NCI-H1092 (cell line): ENCODE data around the gene MBNL2.

ENCODE experiments used
- DNase-seq: peaks from one replicate; lab custom pipeline; 2025; lab: John Stamatoyannopoulos, UW

Gene MBNL2

DNA sequence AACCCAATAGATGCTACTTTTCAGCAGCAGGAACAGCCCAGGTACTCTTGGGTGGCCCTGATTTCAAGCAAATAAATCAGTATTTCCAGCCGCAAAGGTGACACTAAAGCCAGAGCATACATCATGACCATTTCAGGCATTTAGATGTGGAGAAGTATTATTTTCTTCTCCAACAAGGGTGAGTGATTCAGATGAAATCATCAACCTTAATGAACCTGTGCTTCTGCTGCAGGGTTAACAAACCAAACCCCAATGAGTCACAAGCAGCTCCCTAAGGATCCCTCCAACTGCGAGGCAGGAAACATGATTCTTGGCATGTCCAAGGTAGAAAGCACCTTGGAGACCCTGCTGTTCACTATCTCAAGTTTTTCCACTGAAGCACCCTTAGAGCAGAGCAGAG is 32.7 kb downstream of the MBNL2 start:
- DNase-seq = no peak

DNA sequence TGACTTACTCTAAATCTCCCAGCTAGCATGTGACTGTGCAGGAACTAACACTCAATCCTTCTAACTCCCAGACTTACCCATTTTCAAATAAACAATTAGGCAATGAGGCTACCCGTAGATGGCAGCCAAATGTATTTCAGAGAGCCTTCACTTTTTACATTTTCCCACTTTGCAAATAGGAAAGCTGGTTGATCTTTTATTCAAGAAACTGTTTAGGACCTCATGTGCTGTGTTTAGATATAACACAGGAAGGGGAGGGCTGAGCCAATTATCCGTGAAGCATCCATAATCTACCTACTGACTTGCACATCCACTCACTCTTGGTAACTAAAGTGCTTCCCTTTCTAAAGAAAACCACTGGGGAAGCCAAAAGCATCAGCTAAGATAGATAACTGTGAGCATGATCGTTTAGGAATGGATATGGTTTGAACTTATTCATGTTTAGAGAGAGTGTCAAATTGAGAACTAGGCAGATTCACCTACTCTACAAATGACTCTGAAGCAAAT is 33.4 kb downstream of the MBNL2 start:
- DNase-seq = no peak

DNA sequence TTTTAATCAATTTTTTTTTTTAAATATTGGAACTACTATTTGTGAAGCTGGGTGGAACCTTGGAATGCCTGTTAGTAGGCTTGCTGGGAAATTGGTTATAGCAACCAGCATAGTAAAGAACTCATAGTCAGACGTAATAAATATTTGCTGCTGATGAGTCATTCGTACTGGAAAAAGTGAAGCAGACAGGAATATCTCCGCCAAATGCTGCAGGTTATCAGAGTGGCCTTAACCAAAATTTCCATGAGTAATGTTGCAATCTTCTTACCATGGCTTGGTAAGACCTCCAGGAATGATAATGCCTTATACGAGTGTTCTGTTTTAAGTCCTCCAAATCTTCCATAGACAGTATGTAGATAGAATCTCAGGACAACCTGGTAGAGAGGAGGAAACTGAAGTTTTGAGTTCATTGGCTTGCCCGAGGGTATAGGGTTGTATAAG is 34.2 kb downstream of the MBNL2 start:
- no peak for DNase-seq

DNA sequence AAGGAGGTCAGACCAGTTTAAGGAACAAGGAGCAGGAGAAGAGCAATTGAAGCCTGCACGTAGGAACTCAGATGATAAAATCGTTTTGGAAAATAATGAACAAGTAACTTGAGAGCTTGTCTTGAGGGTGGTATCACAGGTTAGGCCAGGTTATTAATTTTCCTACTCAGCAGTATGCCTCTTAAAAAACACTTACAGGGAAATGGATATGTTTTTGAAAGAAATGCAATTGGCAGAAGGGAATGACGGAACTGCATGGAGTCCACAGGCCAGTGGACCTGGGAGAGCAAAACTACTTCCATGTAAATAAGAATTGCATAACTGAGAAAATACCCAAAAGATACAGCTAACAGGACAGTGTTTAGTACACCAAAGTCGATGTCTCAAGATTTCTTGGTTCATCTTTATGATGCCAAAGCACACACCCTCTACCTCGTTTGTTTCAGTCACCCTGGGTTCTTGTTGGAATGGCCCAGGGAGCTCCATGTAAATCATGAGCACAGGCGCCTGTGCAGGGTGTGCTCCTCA is 35.2 kb downstream of the MBNL2 start:
- DNase-seq = no peak

DNA sequence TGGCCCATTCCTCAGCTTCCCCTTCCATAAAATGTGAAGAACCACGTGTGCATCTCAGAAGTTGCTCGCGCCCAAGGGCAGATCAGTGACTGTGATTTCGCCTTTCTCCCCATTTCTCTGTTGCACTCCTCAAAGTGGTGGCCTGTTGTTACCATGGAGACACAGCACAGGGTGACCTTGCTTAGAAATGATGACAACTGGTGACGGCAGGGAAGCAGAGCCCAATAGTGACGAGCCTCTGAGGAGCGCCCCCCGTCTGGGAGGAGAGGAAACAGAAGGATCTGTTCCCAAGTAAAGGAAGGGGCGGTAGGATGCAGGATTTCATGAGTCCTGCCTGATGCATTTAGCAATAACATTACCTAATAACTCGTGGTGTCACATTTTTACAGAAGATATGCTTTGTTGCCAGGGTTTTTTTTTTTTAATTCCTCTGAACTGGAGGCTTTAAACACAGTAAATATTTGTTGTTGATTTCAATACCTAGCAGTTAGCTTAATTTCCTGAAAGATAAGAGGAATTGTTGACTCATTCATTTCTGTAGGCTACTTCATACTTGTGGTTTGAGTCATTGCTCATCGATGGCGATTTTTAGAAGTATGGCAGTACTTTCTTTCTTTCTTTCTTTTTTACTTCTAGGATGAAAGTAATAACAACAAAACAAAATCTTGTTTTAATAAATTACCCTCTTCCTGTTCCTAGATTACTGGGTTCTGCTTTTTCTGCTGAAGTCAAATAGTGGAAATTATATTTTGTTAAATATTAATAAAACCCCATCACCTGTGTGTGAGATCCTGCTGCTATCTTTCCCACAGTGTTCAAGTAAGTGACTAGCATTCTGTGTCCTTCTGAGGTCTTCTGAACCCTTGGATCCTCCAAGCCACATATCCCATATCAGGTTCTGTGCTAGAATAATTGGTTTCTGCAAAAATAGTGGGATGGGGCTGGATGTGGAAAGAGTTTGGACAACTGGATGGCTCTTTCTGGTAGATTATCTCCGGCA is 36.0 kb downstream of the MBNL2 start:
- DNase-seq = no peak

DNA sequence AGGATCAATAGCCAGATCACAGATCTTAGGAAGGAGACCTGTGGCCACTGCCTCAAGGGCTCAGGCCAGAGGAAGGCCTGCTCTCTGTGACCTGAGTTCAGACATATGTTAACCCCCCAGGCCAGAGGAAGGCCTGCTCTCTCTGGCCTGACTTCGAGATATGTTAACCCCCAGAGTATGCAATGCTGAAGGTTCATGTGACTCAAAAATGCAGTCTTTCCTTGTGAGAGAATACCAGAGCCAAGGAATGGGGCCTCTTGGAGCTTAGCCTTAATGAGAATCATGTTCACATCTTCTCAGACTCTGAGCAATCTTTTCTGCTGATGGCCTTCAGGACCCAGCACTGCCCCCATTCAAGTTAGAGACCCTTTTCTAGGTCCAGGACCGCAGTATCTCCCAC is 36.7 kb downstream of the MBNL2 start:
- DNase-seq = no peak

DNA sequence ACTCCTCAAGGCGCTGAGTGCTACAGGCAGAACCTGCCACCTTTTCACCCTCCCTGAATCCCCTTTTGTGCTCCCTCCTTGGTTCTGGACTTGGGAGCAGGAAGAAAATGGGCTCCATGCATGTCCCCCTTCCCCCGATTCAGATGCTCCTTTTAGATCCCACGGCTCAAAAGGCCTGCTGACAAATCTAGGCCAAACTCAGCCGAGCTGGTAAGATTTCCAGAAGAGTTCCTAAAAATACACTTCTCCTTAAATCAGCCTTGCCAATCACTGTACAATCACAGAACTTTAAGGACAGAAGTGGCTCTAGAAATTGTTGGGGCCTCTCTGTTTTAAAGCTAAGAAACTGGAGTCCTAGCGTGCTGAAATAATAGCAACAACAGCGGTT is 37.3 kb downstream of the MBNL2 start:
- DNase-seq = no peak

DNA sequence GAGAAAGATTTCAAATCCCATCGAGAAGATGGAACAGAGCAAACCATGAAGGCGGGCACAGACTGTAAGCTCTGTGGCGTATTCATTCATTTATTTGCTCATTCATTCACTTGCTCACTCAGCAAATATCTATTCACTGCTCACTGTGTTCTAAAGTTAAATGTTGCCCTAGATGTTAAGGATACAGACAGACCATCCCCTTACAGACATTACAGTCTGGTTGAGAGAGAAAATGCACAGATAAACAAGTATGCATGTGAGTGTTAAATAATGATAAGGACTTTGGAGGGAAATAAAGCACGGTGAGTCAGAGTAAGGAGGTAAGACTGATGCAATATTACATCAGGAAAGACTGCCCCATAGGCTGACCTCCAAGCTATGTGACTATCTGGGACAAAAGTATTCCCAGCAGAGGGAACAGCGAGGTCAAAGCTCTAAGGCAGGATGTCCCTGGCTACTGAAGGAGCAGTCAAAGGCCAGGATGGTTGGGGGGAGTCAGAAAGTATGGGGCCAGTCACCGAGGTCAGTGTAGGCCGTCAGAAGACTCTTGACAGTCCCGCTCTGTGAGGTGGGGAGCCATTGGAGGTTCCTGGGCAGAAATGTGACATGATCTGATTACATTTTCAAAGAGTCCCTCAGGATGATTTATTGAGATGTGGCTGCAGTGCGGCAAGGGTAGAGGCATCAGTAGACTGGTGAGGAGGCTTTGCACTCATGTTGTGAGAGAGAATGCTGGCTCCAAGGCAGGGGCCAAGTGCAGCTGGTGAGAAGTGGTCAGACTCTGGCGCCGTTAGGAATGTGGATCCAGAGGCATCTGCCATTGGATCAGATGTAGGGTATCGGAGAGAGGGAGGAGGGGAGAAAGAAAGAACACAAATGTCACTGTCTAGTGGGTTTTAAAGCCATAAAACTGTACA is 37.9 kb downstream of the MBNL2 start:
- DNase-seq = no peak

DNA sequence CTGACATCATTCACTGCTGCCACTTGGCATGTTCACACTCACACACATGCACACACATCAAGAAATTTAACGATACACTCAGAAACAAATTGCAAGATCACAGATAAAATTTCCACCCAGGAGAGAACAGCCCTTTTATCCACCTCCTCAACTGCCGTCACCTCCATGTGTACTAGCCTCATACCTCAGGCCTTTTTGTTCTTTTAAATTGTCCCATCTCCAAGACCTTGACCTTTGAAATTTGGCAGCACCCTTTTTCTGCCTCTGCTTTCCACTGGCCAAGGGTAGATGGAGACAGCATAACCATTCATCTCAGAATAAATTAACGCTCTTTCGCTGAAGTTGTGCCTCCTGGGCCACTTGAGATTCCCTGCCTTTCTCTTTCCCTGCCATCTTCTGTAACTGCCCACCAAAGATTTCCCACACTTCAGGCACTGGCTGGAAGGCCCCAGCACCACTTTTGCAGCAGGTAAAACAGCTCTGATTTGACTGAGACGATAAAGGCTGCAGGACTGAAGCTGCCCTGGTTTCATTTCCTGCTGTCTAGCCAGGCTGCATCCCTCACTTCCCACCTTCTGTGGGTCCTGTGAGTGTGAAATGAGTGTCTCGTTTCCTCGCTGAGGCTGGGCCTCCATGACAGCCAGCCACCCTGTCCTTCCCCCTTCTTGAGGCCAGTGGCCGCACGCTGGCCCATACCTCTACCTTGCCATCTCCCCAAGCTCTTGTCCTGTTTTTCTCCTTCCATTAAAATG is 39.3 kb downstream of the MBNL2 start:
- DNase-seq = no peak

DNA sequence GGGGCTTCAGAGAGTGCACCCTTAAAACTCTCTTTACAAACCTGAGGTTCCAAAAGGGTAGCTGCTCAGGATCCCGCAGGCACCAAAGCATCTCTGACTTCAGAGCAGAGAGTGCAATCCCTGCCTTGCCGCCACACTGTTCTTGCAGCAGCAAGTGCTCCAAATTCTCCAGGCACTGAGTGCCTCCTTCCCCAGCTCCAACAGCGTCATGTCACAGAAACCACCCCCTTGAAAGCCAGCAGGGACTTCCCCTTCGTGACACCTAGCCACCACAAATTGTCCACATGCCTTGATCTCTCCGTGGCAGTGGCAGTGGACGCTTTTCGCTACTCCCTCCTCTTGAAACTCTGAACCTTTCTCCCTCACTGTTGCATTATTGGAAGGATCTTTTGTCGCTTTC is 39.9 kb downstream of the MBNL2 start:
- DNase-seq = no peak

DNA sequence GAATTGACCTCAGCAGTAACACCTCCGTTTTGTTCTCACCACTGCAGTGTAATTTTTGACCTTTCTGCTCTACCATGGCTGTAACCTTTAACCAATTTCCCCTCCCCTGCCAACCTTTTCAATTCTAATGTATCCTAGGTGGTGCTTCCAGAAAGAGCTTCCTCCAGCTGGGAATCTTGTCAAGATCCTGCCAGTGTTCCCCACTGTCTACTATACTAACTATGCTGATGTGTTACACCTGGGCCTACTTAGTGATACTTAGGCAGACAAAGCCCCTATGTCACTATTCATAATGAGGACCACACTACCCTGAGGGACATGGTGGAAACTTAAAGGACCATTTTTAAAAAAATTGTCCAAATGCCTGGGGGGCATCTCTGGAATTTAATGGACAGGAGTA is 41.0 kb downstream of the MBNL2 start:
- DNase-seq = no peak

DNA sequence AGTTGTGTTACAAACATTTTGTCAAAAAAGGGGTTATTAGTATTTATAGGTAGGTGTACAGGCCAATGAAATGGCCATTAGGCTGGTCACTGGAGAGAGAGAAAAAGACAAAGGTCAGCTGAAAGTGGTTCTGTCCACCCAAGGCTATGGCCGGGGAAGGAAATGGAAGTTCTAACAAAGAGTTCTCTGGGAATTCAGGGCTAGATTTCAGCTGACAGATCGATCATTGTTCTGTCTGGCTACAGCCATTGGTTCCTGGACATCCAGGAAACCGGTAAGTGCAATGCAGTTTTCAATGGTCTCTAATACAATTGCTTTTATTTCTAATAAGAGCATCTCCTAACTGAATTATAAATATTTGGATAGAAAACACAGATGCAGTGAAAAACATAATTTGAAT is 42.5 kb downstream of the MBNL2 start:
- DNase-seq = no peak

DNA sequence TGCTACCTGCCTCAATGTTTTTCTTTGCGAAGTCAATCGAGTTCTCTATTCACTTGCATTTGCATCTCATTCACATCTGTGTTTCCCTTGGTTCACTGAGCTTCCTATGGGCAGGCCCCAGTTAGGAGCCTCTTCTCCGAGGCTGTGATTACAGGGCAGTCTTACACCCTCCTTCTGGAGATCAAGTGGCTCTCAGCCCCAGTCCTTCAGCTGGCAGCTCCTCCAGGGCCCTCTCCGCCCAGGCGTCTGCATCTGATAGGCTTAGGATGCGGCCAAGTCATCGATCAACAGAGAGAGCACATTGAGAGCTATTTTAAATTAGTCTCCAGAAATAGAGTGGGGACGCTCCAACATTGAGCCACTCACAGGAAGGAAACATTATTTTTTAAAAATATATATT is 44.2 kb downstream of the MBNL2 start:
- no peak for DNase-seq

DNA sequence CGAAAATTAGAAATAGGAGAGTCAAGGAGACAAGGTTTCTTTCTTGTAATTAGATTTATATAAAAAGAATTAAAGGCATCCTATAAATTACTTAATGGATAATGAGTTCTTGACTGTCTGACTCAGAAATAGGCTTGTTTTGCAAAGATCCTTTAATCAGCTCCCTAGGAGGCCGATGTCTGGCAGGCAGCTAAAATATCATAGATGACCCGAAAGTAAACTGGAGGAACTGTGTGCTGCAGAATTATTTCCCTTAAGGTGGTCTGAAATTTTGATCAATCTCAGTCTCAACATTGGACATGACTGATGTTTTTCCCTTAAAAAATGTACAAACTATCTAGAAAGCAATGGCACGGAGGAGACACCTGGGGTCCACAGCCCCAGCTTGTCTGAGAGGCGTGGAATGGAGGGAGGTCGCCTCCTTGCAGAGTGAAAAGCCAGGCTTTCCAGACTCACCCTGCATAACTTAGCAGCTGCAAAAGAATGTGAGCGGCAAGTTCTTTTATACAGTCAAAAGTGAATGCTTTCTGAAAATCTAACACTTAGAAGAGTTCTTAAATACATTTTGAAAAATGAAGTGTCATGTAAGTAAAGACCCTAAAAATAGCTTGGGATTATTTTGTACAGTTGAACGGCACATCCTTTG is 44.8 kb downstream of the MBNL2 start:
- DNase-seq = no peak

DNA sequence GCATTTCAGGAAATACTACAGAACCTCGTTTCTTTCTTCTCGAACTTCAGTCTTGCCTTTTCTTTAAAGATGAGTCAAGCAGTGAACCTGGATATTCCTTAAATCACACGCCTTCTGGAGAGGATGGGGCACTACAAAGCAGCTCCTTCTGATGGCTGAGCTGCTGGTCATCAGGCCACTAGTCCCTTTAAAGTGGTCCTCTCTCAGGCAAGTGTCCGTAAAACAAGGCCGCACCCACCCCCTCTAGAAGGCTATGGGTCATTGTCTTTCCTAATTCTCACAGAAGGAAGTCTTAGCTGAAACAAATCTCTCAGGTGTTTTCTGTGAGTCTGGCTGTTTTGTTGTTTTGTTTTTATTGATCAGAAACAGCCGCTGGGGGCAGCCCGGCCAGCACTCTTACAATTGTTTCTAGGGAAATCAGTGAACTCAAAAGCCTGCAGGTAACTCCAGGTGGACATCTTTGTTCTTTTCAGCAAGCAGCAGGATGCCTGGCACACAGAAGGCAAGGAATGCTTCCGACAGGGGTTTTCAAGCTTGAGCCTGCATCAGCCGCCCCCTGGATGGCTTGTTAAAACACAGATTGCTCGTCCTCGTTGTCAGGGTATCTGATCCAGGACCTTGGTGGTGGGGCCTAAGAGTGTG is 45.4 kb downstream of the MBNL2 start:
- DNase-seq = no peak

DNA sequence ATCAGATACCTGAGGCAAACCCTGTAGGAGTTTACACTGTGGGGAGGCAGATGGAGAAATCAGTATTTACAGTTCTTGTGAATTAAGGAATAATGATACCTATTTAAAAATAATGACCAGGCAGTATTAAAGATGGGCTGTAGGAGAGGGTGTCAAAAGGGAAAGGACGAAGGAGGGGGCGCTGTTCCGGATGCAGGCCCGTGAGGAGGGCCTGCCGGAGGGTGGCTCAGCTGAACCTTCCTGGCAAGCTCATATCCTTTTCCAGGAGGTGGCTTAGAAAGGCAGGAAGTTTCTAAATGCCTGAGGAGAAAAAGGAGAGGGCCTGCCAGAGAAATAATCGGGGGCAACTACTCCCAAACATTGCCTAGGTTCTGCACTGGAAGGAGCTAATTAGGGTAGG is 46.6 kb downstream of the MBNL2 start:
- no peak for DNase-seq

DNA sequence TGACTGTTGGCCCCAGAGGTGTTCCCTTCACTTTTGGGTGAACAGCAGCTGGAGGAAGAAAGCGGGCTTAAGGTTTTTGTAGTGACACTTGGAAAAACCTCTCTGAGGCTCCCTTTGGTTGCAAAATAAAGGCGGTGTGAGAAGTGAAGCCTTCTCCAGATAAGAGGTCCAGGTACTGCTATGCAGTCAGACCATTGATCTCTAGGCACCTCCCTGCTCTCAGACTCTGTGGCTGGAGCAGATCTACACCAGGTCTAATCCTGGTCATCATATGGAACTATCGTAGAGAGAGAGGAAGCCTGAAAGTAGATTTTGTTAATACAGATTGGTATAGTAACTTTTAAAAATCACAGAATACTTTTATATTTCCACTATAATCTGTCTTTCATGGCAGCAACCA is 47.5 kb downstream of the MBNL2 start:
- DNase-seq = no peak

DNA sequence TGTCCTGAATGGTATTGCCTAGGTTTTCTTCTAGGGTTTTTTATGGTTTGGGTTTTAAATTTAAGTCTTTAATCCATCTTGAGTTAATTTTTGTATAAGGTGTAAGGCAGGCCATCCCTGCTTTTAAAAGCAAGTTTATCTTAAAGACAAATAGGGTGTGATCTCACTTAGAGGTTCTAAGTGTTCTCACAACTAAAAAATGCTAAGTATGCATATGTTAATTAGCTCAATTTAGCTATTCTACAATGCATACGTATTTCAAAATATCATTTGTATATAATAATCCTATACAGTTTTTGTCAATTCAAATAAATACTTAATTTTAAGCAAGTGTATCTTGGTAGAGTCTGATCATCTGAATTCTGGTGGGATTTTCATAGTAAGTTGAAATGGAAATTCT is 50.4 kb downstream of the MBNL2 start:
- DNase-seq = no peak

DNA sequence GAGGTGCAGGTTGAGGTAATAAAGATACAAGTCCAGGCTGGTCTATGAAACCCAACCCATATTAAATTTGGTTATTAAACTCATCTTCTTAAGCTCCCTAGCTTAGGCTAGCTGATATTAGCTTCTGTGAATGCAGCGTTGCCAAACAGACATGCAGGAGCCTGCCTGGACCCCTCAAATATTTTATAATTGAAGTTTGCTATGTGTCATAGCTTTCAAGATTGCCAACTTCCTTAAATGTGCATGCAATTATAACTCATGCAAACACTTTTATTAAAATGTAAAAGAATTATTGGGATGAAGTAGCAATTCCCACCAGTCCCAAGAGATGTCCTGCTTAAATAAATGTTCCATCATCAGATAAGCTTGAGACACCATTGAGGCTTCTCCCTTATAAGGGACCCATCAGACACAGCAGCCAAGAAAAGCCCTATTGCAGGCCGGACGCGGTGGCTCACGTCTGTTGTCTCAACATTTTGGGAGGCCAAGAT is 51.3 kb downstream of the MBNL2 start:
- DNase-seq = no peak

DNA sequence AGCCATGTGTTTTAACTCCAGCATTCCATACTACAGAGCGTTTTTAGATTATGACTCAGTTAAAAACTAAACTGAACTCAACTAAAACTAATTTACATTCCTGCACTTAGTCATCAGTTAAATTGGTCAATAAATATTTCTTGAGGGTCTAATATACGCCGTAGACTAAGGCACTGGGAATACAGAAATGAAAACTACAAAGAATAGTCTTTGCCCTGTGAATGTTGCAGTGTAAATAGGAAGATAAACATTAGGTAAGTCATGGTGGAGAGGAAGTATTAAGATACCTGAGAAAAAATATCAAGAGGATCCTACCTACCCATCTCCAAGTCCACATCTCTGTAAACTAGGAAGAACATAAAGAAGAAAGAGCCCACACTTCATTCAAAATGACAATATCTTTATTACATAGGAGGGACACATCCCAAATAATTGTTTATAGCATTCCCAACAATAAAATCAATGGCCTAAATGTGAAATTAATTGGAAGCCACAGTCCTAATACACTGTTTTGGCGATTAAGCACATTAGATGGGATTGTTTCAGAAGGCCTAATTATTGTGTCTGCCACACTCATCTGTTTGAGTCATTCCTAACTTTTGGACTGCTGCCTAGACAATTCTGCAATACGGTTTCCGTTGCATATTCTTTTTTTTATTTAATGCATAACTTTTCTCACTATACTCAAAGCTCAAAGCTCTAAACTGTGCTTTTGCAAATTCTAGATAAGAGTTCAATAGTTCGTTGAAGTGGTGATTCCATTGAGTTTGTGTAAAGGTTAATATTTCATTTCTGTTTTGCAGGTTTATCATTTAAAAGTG is 52.9 kb downstream of the MBNL2 start:
- no peak for DNase-seq
